MCF 10A (cell line): ENCODE measurements around the gene RINL. TPM values are rescaled to one million over a fixed set of nuclear protein-coding genes. Genes with fewer than 3 reads are reported as not detected.

Experiments
- BruUV-seq: library from RNA; stranded (reverse); fragments of 400-500 nt; replicated peaks from 2 replicates; lab custom pipeline; 2021; lab: Mats Ljungman, UMichigan
- CTCF ChIA-PET: fragments of 300-600 bp; sonication (Branson Sonifier 250); formaldehyde crosslinking; extraction: SDS; loops from one replicate; lab custom pipeline; 2021; ENCODE audit warnings: antibody characterized with exemption, inconsistent platforms; lab: Yijun Ruan, JAX
- POLR2A ChIA-PET: fragments of 300-600, 350-650 bp; sonication (Branson Sonifier 250); formaldehyde crosslinking; extraction: SDS; loops from one replicate; lab custom pipeline; 2020; ENCODE audit warnings: antibody characterized with exemption, inconsistent platforms; lab: Yijun Ruan, JAX
- DNase-seq: peaks from one replicate; pipeline ENCODE4 v3.0.0-alpha.2; 2018; ENCODE audit not compliant: unreplicated experiment
- H3K27ac Mint-ChIP-seq: one replicate; pipeline ENCODE4 v1.8.0; 2022; ENCODE audit warnings: mild to moderate bottlenecking, low read depth, mixed read lengths; ENCODE audit not compliant: unreplicated experiment
- H3K27me3 Mint-ChIP-seq: one replicate; pipeline ENCODE4 v1.8.0; 2022; ENCODE audit warnings: mixed read lengths; ENCODE audit not compliant: insufficient read depth, unreplicated experiment
- H3K36me3 Mint-ChIP-seq: one replicate; pipeline ENCODE4 v1.8.0; 2022; ENCODE audit warnings: mild to moderate bottlenecking, moderate library complexity, mixed read lengths; ENCODE audit not compliant: insufficient read depth, unreplicated experiment
- H3K4me1 Mint-ChIP-seq: one replicate; pipeline ENCODE4 v1.8.0; 2022; ENCODE audit warnings: mixed read lengths; ENCODE audit not compliant: insufficient read depth, unreplicated experiment
- H3K4me3 Mint-ChIP-seq: one replicate; pipeline ENCODE4 v1.8.0; 2022; ENCODE audit warnings: mild to moderate bottlenecking, moderate library complexity, mixed read lengths; ENCODE audit not compliant: unreplicated experiment
- H3K9me3 Mint-ChIP-seq: one replicate; pipeline ENCODE4 v1.8.0; 2022; ENCODE audit warnings: mixed read lengths; ENCODE audit not compliant: unreplicated experiment
- intact Hi-C: fragments of 100-400 bp; cut with micrococcal nuclease; formaldehyde crosslinking; loops from 2 replicates; pipeline ENCODE4 v1.14.1; 2022
- total RNA-seq: library from RNA; stranded (reverse); gene quantifications from 2 replicates; pipeline ENCODE4 v1.2.3, GENCODE V29; 2022
- TF ChIP-seq, protein P1 (sequence below): fragments of 200-600 bp; IDR thresholded peaks from one replicate; pipeline ENCODE4 v1.8.0; 2022; ENCODE audit warnings: antibody characterized with exemption, mild to moderate bottlenecking; ENCODE audit not compliant: unreplicated experiment

RINL gene
- total RNA-seq, 1 experiment from 2014 or later, result 4.7 TPM

DNA sequence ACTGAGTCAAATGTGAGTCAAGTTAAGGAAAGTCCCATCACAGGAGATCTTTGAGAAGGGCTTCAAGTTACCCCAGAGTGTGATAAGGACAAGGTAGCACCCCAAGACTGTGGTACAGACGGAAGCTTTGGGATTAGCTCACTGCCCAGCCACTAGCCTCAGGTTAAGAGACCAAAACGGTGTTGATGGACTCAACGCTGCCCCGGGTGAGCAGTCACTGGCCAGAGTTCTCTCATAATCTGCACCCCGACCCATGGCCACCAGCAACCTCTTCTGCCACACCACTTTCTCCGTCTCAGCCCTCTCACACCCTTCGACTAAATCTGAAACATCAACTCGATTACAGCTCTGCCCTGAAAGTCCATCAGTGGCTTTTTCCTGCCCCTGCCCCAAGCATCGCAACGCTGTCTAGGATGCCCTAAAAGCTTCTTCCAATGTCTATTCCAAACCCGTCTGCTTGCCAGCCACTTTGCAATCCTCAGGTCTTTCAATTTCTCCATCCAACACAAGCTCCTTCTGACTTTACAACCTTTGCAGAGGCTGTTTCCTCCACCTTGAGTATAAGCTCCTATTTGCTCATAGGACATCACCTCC lies 33.9 kb downstream of the RINL start:
- CTCF ChIA-PET, result interaction anchor here (0.6 to 0.7 kb wide), 3 partner anchors 116 to 300 kb away, joined by 3 read pairs; no protein-coding TSS in a partner anchor
- no peak overlapping the region for H3K27ac Mint-ChIP-seq

DNA sequence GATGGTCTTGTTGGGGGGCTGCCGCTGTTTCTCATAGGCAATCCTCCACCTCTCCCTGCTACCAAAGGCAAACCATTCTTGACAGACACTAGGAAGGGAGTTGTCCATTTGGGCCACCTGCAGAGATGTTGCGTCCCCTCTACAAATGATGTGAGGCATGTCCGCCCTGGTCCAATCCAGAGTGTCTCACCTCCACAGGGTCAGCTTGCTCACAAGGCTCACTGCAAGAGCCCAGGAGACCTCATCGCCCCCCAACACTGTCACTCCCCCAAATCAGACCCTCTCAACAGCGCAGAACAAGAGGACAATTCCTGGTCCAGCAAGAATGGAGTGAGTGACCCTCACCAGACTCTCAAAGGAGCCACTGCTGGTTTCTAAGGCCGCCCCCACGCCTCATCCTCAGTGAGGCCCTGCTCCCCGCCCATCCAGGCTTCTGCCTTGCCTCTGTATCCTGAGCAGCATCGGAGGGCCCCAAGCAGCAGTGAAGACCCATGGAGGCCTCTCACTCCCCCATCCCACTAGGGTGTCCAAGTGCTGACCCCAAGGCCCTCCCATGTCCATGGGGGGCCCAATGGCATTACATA lies 34.8 kb downstream of the RINL start:
- peaks cover 98% of the 10 kb centered on the region for H3K36me3 Mint-ChIP-seq
- peaks cover 38% of the 10 kb centered on the region for H3K4me1 Mint-ChIP-seq
- TF ChIP-seq, protein P1, sequence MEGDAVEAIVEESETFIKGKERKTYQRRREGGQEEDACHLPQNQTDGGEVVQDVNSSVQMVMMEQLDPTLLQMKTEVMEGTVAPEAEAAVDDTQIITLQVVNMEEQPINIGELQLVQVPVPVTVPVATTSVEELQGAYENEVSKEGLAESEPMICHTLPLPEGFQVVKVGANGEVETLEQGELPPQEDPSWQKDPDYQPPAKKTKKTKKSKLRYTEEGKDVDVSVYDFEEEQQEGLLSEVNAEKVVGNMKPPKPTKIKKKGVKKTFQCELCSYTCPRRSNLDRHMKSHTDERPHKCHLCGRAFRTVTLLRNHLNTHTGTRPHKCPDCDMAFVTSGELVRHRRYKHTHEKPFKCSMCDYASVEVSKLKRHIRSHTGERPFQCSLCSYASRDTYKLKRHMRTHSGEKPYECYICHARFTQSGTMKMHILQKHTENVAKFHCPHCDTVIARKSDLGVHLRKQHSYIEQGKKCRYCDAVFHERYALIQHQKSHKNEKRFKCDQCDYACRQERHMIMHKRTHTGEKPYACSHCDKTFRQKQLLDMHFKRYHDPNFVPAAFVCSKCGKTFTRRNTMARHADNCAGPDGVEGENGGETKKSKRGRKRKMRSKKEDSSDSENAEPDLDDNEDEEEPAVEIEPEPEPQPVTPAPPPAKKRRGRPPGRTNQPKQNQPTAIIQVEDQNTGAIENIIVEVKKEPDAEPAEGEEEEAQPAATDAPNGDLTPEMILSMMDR, result no peak
- H3K4me3 Mint-ChIP-seq, result no peak overlapping the region
- CTCF ChIA-PET, result interaction anchor here (0.7 kb wide), 1 partner anchor 115 kb away, joined by 3 read pairs; no protein-coding TSS in a partner anchor
- H3K27ac Mint-ChIP-seq, result no peak overlapping the region
- POLR2A ChIA-PET, result no interaction called here
- H3K9me3 Mint-ChIP-seq, result no peaks in the 10 kb centered on the region
- intact Hi-C loops, result no loop called here
- DNase-seq, result no peak
- H3K27me3 Mint-ChIP-seq, result no peaks in the 10 kb centered on the region
- no TSS peak for BruUV-seq

More for the DNA sequence above, 33.9 kb downstream of the RINL start:
- intact Hi-C loops, result no loop called here
- TF ChIP-seq, protein P1, result no peak
- POLR2A ChIA-PET, result interaction anchor here (0.5 kb wide), 1 partner anchor 159 kb away, joined by 5 read pairs; no protein-coding TSS in a partner anchor
- H3K4me3 Mint-ChIP-seq, result no peak overlapping the region
- H3K36me3 Mint-ChIP-seq, result peaks cover 98% of the 10 kb centered on the region
- H3K4me1 Mint-ChIP-seq, result peaks cover 33% of the 10 kb centered on the region
- no TSS peak for BruUV-seq
- H3K9me3 Mint-ChIP-seq, result no peaks in the 10 kb centered on the region
- DNase-seq, result no peak
- no peaks in the 10 kb centered on the region for H3K27me3 Mint-ChIP-seq

DNA sequence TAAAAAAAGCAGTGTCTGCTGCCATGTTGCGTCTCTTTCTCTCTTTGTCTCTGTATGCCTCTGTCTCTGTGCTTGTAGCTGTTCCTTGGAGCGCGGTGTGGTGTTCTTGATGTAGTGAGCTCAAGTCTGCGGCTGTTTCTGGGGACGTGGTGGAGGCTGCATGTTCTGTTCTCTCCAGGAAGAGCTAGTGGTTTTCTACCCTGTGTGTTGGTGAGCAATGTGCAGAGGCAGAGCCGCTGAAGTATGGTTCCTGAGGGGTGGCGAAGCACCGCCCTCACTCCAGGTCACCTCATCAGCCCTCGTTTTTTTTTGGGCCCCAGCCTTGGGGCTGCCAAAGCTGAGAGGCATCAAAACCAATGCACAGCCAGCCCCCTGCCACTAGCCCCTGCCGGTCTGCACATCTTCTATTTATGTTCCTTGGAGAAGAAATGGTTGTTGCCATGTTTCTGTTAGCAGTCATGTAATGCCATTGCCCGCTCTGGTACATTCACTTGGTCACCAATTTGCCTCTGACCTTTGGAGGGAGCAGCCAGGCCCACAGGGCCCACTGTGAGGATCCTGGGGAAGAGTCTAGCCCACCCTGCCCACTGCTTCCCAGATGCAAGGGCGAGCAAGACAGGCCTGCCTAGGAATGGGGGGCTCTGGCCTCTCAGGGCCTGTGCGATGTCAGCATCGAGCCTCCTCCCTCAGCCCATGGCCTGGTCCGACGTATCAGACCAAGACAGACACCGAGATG lies 35.5 kb downstream of the RINL start:
- BruUV-seq, result no TSS peak
- H3K36me3 Mint-ChIP-seq, result peaks cover 100% of the 10 kb centered on the region
- H3K27me3 Mint-ChIP-seq, result no peaks in the 10 kb centered on the region
- TF ChIP-seq, protein P1, result no peak
- intact Hi-C loops, result no loop called here
- H3K9me3 Mint-ChIP-seq, result no peaks in the 10 kb centered on the region
- no peak for DNase-seq
- ChIA-PET POLR2A (no interaction called here), CTCF (interaction anchor here (0.6 to 1.2 kb wide), 3 partner anchors 89 to 440 kb away, joined by 3 to 4 read pairs (median 4); partner anchors contain the start of gene FAM98C)
- no peak overlapping the region for H3K27ac Mint-ChIP-seq
- no peak overlapping the region for H3K4me3 Mint-ChIP-seq
- peaks cover 32% of the 10 kb centered on the region for H3K4me1 Mint-ChIP-seq
